ENCODE data around the gene TMEM178B. TPM values are rescaled to one million over a fixed set of nuclear protein-coding genes. Genes with fewer than 3 reads are reported as not detected.

The TMEM178B gene
- polyA plus RNA-seq, 1 donor (not counting 4 experiments of a cell fraction or from before 2014, with no cell fraction given) = not detected

DNA sequence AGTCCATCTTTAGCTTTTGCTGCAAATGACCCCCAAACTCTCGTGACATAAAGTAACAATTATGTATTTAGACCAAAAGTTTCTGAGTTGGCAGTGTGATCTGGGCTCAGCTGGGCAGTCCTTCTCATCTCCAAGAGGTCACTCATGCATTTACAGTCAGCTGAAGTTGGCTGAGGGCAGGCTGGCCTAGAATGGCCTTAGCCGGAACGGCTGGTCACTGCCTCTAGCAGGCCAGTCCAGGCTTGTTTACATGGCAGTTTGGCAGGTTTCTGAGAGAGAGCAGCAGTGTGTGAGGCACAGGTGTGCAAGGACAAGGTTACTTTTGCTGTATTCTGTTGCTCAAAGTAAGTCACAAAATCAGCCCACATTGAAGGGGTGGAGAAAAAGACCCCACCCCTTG is 277.3 kb downstream of the TMEM178B start:
- TF ChIP-seq EZH2 (IDR thresholded peaks at IDR 0.05; ENCODE audit: low read length) = no peak
- TF ChIP-seq, protein P1, sequence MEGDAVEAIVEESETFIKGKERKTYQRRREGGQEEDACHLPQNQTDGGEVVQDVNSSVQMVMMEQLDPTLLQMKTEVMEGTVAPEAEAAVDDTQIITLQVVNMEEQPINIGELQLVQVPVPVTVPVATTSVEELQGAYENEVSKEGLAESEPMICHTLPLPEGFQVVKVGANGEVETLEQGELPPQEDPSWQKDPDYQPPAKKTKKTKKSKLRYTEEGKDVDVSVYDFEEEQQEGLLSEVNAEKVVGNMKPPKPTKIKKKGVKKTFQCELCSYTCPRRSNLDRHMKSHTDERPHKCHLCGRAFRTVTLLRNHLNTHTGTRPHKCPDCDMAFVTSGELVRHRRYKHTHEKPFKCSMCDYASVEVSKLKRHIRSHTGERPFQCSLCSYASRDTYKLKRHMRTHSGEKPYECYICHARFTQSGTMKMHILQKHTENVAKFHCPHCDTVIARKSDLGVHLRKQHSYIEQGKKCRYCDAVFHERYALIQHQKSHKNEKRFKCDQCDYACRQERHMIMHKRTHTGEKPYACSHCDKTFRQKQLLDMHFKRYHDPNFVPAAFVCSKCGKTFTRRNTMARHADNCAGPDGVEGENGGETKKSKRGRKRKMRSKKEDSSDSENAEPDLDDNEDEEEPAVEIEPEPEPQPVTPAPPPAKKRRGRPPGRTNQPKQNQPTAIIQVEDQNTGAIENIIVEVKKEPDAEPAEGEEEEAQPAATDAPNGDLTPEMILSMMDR (optimal IDR thresholded peaks at IDR 0.05 in 1 of 3, IDR thresholded peaks at IDR 0.05 in 1 of 3, conservative IDR thresholded peaks at IDR 0.05 in 1 of 3; ENCODE audit: extremely low read depth in 1 of 3, insufficient read depth in 2 of 3, low read length in 3 of 3) = no peak
- dilution Hi-C loops (cut with MboI; ENCODE audit: extremely low pct_ligation_motif_present, low sequenced_read_pairs) = no loop called here

GRCh38 chr7:141352955-141353354 is 279.1 kb downstream of the TMEM178B start:
- Histone ChIP-seq H3K36me3 (ENCODE audit: control insufficient read depth in 2 of 2, extremely low read depth in 1 of 2, insufficient read depth in 2 of 2, low read length in 2 of 2) (no peaks in the 10 kb centered on the region), H3K27me3 (ENCODE audit: control insufficient read depth, extremely low read depth, insufficient read depth, low read length) (no peaks in the 10 kb centered on the region), H3K27ac (ENCODE audit: control insufficient read depth, insufficient read depth, low read length) (no peak overlapping the region), H4K20me1 (ENCODE audit: control insufficient read depth, extremely low read depth, insufficient read depth, low read length) (no peaks in the 10 kb centered on the region), H3K79me2 (ENCODE audit: control insufficient read depth, insufficient read depth, low read length) (no peaks in the 10 kb centered on the region), H2AFZ (ENCODE audit: control insufficient read depth, low read length) (no peak overlapping the region), H3K4me3 (ENCODE audit: control insufficient read depth in 2 of 3, extremely low read depth in 1 of 3, insufficient read depth in 2 of 3, low read depth in 1 of 3, low read length in 3 of 3) (no peak overlapping the region), H3K4me2 (ENCODE audit: control insufficient read depth, extremely low read depth, insufficient read depth, low read depth, low read length) (no peak overlapping the region), H3K4me1 (ENCODE audit: control insufficient read depth, extremely low read depth, insufficient read depth, low read length) (no peaks in the 10 kb centered on the region), H3K9me1 (ENCODE audit: control insufficient read depth, extremely low read depth, insufficient read depth, low read length) (no peaks in the 10 kb centered on the region), H3K9me3 (ENCODE audit: control insufficient read depth, low read depth, low read length) (no peaks in the 10 kb centered on the region), H3K9ac (ENCODE audit: control insufficient read depth, extremely low read depth, insufficient read depth, low read length) (no peak overlapping the region)
- DNase-seq (ENCODE audit: low read depth, low spot score) = no peak
- no peak for FAIRE-seq
- dilution Hi-C loops (cut with MboI; ENCODE audit: extremely low pct_ligation_motif_present, low sequenced_read_pairs) = no loop called here
- TF ChIP-seq, protein P1 (optimal IDR thresholded peaks at IDR 0.05 in 1 of 3, IDR thresholded peaks at IDR 0.05 in 1 of 3, conservative IDR thresholded peaks at IDR 0.05 in 1 of 3; ENCODE audit: extremely low read depth in 1 of 3, insufficient read depth in 2 of 3, low read length in 3 of 3) = no peak
- TF ChIP-seq EZH2 (IDR thresholded peaks at IDR 0.05; ENCODE audit: low read length) = no peak

More for the DNA sequence above, 277.3 kb downstream of the TMEM178B start:
- H4K20me1 ChIP-seq (ENCODE audit: control insufficient read depth, extremely low read depth, insufficient read depth, low read length) = no peaks in the 10 kb centered on the region
- no peaks in the 10 kb centered on the region for H3K36me3 ChIP-seq (ENCODE audit: control insufficient read depth in 2 of 2, extremely low read depth in 1 of 2, insufficient read depth in 2 of 2, low read length in 2 of 2)
- no peaks in the 10 kb centered on the region for H3K9me3 ChIP-seq (ENCODE audit: control insufficient read depth, low read depth, low read length)
- DNase-seq (ENCODE audit: low read depth, low spot score) (no peak), FAIRE-seq (no peak)
- H3K4me3 ChIP-seq (ENCODE audit: control insufficient read depth in 2 of 3, extremely low read depth in 1 of 3, insufficient read depth in 2 of 3, low read depth in 1 of 3, low read length in 3 of 3) = no peak overlapping the region
- no peaks in the 10 kb centered on the region for H3K27me3 ChIP-seq (ENCODE audit: control insufficient read depth, extremely low read depth, insufficient read depth, low read length)
- H3K9me1 ChIP-seq (ENCODE audit: control insufficient read depth, extremely low read depth, insufficient read depth, low read length) = no peaks in the 10 kb centered on the region
- H3K79me2 ChIP-seq (ENCODE audit: control insufficient read depth, insufficient read depth, low read length) = no peaks in the 10 kb centered on the region
- no peak overlapping the region for H2AFZ ChIP-seq (ENCODE audit: control insufficient read depth, low read length)
- H3K4me1 ChIP-seq (ENCODE audit: control insufficient read depth, extremely low read depth, insufficient read depth, low read length) = no peaks in the 10 kb centered on the region
- H3K4me2 ChIP-seq (ENCODE audit: control insufficient read depth, extremely low read depth, insufficient read depth, low read depth, low read length) = no peak overlapping the region
- no peak overlapping the region for H3K27ac ChIP-seq (ENCODE audit: control insufficient read depth, insufficient read depth, low read length)
- no peak overlapping the region for H3K9ac ChIP-seq (ENCODE audit: control insufficient read depth, extremely low read depth, insufficient read depth, low read length)
